TTC549 (cell line): ENCODE measurements around the gene ADGRD2.

Experiments used
- FAIRE-seq: peaks from 2 replicates; lab custom pipeline; 2012; peaks lifted over from hg19 to GRCh38; lab: Jason Lieb, UNC

ADGRD2 gene

GRCh38 chr9:124511891-124512805 is 61.9 kb downstream of the ADGRD2 start:
- FAIRE-seq, result no peak

DNA sequence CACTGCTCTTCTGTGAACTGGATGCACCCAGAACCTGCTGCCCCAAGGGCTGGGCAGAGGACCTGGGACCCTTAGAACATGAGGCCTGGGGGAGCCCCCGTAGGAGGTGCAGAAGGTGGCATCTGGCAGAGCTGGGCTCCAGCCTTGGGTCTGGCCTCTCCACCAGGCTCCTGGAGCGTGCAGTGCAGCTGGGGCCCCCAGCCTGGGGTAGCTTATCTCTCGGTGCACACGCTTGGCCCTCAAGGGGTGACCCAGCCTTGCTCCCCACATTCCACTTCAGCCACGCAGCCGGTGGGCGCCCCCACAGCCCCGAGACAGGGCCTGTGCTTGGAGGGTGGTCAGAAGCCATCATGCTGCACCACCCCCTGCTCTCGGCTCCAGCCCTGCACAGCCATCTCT is 62.6 kb downstream of the ADGRD2 start:
- FAIRE-seq, result no peak

- FAIRE-seq, result no peak
Observed at GRCh38 chr9:124513376-124513994, 63.2 kb downstream of the ADGRD2 start.

DNA sequence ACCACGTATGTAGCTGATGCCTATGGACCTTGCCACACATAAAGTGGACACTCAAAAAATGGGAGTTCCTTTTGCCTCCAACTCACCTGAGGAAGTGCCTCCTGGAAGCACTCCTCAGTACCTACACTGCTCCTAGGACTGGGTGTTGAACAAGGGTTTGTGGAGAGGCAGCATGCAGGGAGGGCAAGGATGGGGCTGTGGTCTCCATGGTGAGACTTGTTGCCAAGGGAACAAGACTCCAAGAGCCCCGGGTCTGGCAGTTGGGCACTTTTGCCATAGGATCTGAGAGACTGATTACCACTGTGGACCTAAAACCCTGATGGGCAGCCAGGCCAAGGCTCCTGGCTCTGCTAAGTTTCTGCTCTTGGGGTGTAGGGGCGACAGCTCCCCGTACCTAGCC is 63.9 kb downstream of the ADGRD2 start:
- no peak for FAIRE-seq

DNA sequence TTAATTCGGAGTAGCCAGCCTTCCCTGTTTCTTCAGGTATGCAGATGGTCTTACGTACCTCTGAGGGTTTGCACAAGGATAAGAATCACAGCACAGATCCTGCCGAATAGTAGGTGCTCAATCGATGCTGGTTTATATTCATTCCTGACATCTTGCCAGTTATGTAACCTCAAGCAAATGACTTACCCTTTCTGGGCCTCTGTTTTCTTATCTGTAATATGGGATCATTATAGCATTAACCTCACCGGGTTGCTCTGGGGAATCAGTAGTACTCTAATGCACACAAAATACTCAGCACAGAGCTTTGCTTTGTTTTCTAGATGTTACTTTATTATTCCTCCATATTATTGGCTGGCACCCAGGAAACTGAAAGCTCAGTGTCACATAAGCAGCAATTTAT is 64.6 kb downstream of the ADGRD2 start:
- FAIRE-seq, result no peak

GRCh38 chr9:124517600-124517999 is 67.3 kb downstream of the ADGRD2 start:
- no peak for FAIRE-seq

DNA sequence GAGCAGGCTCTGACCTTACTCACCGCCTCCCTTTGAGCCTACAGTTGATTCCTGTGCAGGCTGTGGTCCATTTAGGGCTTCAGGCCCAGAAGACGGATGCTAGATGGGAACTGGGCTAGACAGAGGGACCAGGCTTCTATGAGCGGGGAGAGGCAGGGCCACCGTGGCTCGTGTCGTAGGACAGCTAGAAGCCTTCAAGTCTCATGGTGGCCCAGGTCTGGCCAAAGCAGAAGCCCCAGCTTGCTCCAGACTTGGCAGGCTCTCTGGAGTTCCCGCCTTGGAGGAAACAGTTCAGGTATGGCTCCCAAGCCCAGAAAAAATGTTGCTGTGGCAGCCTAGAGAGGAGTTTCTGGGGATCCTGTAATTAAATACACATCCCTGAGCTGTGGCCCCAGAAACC is 67.9 kb downstream of the ADGRD2 start:
- no peak for FAIRE-seq

DNA sequence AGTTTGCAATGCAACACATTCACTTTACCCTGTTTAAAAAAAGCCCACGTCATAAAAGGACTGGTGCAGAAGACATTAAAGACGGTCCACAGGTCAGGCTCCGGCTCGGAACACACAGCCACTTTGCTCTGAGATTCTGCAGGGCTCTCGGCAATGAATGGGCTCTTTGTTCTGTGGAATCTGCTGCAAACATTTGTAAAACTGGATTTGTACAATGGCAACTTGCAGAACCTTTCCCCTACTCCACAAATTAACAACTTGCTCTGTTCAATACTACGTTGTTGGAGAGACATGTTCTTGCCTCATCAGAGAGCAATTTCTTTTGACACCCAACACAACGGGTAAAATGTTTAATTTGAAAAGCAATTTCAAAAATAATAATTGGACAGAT is 70.0 kb downstream of the ADGRD2 start:
- no peak for FAIRE-seq

GRCh38 chr9:124521142-124521541 is 70.9 kb downstream of the ADGRD2 start:
- FAIRE-seq, result no peak

DNA sequence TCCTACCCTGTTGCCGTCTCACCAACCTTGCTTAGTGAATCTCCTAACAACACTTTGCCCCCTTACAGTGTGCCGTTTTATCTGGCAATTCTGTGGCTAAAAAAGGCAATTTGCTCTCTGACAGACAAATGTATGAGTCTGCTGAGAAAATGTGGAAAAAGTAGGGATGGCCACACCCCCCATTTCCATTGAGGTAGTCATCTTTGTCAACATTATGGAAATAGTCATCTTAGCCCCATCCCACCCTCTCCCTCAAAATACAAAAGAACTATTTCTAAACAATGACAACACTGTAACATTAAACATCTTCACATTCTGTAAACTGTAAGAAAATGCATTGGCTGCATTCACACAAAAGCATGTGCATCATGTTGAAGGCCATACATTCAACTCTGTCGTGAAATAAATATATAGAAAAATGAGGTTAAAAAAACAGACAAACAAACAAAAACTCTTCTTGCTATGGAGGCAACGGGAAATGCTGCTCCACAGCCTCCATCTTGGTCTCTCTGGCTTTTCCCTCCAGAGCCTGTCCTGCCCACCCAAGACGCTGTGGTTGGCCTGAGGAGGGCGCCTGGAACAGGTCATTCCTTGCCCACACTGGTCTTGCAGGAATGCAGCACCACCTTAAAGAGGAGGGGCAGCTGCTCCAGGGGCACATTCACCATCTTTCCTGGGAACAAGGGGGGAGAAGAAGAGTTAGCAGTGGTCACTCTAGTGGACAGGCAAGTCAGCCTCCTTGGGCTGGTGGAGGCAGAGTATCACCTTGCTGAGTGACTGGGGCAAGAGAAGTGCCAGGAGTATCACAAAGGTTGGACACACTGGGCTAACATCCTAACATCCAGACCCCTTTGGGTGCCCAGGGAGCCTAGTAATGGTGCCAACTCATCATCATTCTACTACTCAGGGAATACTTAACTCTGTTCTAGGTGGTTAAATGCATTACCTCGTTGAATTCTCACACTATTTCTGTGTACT is 72.2 kb downstream of the ADGRD2 start:
- FAIRE-seq, result no peak

DNA sequence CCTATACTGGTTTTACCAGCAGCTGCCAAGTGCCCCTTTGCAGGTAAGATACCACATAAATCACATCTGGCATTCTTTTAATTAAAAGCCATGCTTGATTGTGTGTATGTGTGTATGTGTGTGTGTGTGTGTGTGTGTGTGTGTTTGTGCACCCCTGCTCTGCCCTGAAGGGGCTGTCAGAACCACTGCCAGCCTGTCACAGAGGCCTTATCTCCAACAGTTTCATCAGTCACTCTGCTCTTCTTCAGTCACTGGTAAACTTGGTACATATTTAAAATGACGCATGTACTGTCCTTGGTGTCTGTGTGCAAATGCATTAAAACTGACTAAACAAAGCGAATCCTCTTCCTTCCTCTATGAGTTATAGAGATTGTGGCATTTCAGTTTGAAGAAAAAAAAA is 75.9 kb downstream of the ADGRD2 start:
- FAIRE-seq, result no peak

DNA sequence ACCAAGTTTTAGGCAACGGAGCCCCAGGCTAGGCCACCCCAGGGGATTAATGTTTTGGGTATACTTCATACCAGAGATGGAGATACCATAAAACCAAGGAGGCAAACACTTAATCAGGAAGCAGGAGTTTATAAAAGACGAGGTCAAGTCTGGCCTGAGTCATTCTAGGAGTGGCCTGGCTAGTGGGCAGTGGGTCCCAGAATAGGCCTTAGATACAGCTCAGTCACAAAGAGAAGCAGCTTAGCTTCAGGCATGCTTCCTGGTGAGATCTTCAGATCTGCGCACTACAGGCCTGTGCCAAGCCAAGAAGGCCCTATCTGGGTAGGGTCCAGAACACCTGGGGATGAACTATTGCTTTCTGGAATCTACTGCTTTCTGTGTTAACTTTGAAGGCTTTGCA is 77.5 kb downstream of the ADGRD2 start:
- FAIRE-seq, result no peak
